Measurements from ENCODE around the gene LIPI. TPM values are rescaled to one million over a fixed set of nuclear protein-coding genes. Genes with fewer than 3 reads are reported as not detected.
A peak's percentile ranks its signal among the peaks of the same experiment; 100 is the strongest.

Gene LIPI
- total and polyA plus RNA-seq, 11 donors: not detected

DNA sequence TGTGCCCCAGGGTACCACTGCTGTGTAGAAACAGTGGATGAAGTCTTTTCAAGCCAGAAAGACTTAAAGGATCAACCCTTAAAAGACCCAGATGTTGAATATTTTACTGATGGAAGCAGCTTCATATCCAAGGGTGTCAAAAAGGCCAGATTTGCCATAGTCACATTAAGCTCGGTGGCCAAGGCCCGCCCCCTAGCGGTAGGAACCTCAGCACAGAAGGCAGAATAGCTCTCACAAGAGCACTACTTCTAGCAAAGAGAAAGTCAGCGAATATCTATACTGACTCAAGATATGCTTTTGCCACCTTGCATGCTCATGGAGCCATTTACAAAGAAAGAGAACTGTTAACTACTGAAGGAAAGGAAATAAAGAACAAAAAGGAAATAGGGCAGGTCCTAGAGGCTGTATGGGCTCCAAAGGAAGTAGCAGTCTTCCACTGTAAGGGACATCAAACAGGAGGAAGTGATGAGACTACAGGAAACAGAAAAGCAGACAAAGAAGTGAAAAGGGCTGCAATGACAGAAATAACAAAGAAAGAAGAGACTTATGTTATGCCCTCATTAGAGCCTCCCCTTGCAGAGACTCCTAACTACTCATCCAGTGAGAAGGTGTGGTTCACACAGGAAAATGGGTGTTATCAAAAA is 90.5 kb downstream of the LIPI start:
- peak in 11 of 12 donors; percentile 28 to 55 (median 49) for TF ChIP-seq CTCF (IDR thresholded peaks at IDR 0.05)
- TF ChIP-seq POLR2A (IDR thresholded peaks at IDR 0.05): no peak
- intact Hi-C loops (cut with DNase I): no loop called here
- DNase-seq: no peak

GRCh38 chr21:14119038-14119437 is 91.7 kb downstream of the LIPI start:
- Histone ChIP-seq H3K36me3 (no peaks in the 10 kb centered on the region), H3K4me3 (no peak overlapping the region), H3K9me3 (no peaks in the 10 kb centered on the region), H3K4me1 (no peaks in the 10 kb centered on the region), H3K27ac (no peak overlapping the region), H3K27me3 (no peaks in the 10 kb centered on the region)
- intact Hi-C loops (cut with DNase I): no loop called here
- DNase-seq (no peak), ATAC-seq (no peak)
- 60 to 93% (median 87%) methylated on average over 3 of the region's 3 CpGs for WGBS, 4 donors
- TF ChIP-seq POLR2A (IDR thresholded peaks at IDR 0.05) (no peak), CTCF (IDR thresholded peaks at IDR 0.05) (no peak)

More for the DNA sequence above, 90.5 kb downstream of the LIPI start:
- 37 to 62% (median 48%) methylated on average over 4 of the region's 4 CpGs for WGBS, 4 donors
- H3K36me3 ChIP-seq: no peaks in the 10 kb centered on the region
- peak in 1 of 4 donors; percentile 39 for ATAC-seq
- no peaks in the 10 kb centered on the region for H3K9me3 ChIP-seq
- H3K4me1 ChIP-seq: no peaks in the 10 kb centered on the region
- H3K4me3 ChIP-seq: no peak overlapping the region
- no peaks in the 10 kb centered on the region for H3K27me3 ChIP-seq
- no peak overlapping the region for H3K27ac ChIP-seq

GRCh38 chr21:14116080-14116481 is 94.7 kb downstream of the LIPI start:
- WGBS, 4 donors: 89 to 96% (median 94%) methylated on average over 6 of the region's 6 CpGs
- DNase-seq (no peak), ATAC-seq (no peak)
- H3K4me3 ChIP-seq: no peak overlapping the region
- H3K27me3 ChIP-seq: no peaks in the 10 kb centered on the region
- H3K9me3 ChIP-seq: no peaks in the 10 kb centered on the region
- no peaks in the 10 kb centered on the region for H3K4me1 ChIP-seq
- no peak overlapping the region for H3K27ac ChIP-seq
- intact Hi-C loops (cut with DNase I): no loop called here
- no peaks in the 10 kb centered on the region for H3K36me3 ChIP-seq
- TF ChIP-seq POLR2A (IDR thresholded peaks at IDR 0.05): no peak
- TF ChIP-seq CTCF (IDR thresholded peaks at IDR 0.05): no peak

DNA sequence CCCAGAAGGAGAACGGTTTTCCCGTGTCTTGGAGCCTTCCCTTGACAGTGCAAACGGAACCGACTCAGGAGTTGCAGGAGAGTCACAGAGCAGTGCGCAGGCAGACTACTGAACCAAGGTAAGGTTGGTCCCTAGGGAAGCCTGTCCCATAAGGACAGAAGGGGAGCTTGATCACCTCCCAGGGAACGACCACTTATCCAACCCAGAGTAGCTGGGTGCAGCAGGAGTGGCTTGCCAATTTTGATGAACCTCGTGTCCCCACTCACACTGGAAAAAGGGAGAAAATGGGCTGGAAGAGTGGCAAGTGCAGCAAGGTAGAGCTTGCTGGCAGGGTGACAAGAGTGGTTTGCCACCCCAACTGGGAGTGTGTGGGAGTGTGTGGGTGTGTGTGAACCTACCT is 95.1 kb downstream of the LIPI start:
- intact Hi-C loops (cut with DNase I): no loop called here
- Histone ChIP-seq H3K27me3 (no peaks in the 10 kb centered on the region), H3K4me3 (no peak overlapping the region), H3K4me1 (no peaks in the 10 kb centered on the region), H3K27ac (no peak overlapping the region), H3K9me3 (no peaks in the 10 kb centered on the region), H3K36me3 (no peaks in the 10 kb centered on the region)
- DNase-seq (no peak), ATAC-seq (no peak)
- no peak for TF ChIP-seq CTCF (IDR thresholded peaks at IDR 0.05)
- TF ChIP-seq POLR2A (IDR thresholded peaks at IDR 0.05): no peak
- 90 to 94% (median 92%) methylated on average over 4 to 7 of the region's 7 CpGs for WGBS, 4 donors

Data from heart left ventricle (tissue), 16 donors.